Measurements from ENCODE around the gene GPR18.

The GPR18 gene

GRCh38 chr13:99218545-99218944 lies 39.6 kb downstream of the GPR18 start:
- Histone ChIP-seq H3K27ac (ENCODE audit: low read depth, low read length) (no peak overlapping the region), H3K9ac (ENCODE audit: low read length) (no peak overlapping the region), H3F3A (ENCODE audit: insufficient read depth) (peaks cover 4% of the 10 kb centered on the region; the same call in 1 of the 2 replicates), H3K9me2 (replicated peaks; ENCODE audit: insufficient read depth, low read length) (no peaks in the 10 kb centered on the region), H3K9me3 (ENCODE audit: insufficient read depth, low read length) (no peaks in the 10 kb centered on the region), H4K20me1 (ENCODE audit: low read depth, low read length) (peaks cover 21% of the 10 kb centered on the region), H3K79me2 (ENCODE audit: insufficient read depth, low read length) (peaks cover 79% of the 10 kb centered on the region), H3K4me3 (ENCODE audit: insufficient read depth, low read length, poor library complexity, severe bottlenecking) (no peak overlapping the region), H3K36me3 (ENCODE audit: low read length) (peaks cover 16% of the 10 kb centered on the region; the same call in 1 of the 2 replicates), H3K4me2 (ENCODE audit: low read depth, low read length, poor library complexity, severe bottlenecking) (no peak overlapping the region), H3K27me3 (ENCODE audit: low read length) (no peaks in the 10 kb centered on the region), H2AFZ (ENCODE audit: low read depth, low read length, severe bottlenecking) (no peak overlapping the region)
- TF ChIP-seq EZH2phosphoT487 (conservative IDR thresholded peaks at IDR 0.05; ENCODE audit: low read length): no peak
- TF ChIP-seq CTCF (IDR thresholded peaks at IDR 0.05; ENCODE audit: insufficient read depth, low read length, poor library complexity, severe bottlenecking): no peak

- Histone ChIP-seq H3K9ac (ENCODE audit: low read length) (no peak overlapping the region), H3K27me3 (ENCODE audit: low read length) (no peaks in the 10 kb centered on the region), H3K27ac (ENCODE audit: low read depth, low read length) (no peak overlapping the region), H3K36me3 (ENCODE audit: low read length) (peaks cover 14% of the 10 kb centered on the region; the same call in 1 of the 2 replicates), H3F3A (ENCODE audit: insufficient read depth) (peaks cover 4% of the 10 kb centered on the region; the same call in 1 of the 2 replicates), H3K9me3 (ENCODE audit: insufficient read depth, low read length) (no peaks in the 10 kb centered on the region), H2AFZ (ENCODE audit: low read depth, low read length, severe bottlenecking) (no peak overlapping the region), H4K20me1 (ENCODE audit: low read depth, low read length) (peaks cover 21% of the 10 kb centered on the region), H3K79me2 (ENCODE audit: insufficient read depth, low read length) (peaks cover 76% of the 10 kb centered on the region), H3K9me2 (replicated peaks; ENCODE audit: insufficient read depth, low read length) (no peaks in the 10 kb centered on the region), H3K4me3 (ENCODE audit: insufficient read depth, low read length, poor library complexity, severe bottlenecking) (no peak overlapping the region), H3K4me2 (ENCODE audit: low read depth, low read length, poor library complexity, severe bottlenecking) (no peak overlapping the region)
- TF ChIP-seq EZH2phosphoT487 (conservative IDR thresholded peaks at IDR 0.05; ENCODE audit: low read length) (no peak), CTCF (IDR thresholded peaks at IDR 0.05; ENCODE audit: insufficient read depth, low read length, poor library complexity, severe bottlenecking) (no peak)
These were observed 40.1 kb downstream of the GPR18 start for GRCh38 chr13:99218126-99218525.

- H3K9me2 ChIP-seq (replicated peaks; ENCODE audit: insufficient read depth, low read length): no peaks in the 10 kb centered on the region
- H3K27me3 ChIP-seq (ENCODE audit: low read length): no peaks in the 10 kb centered on the region
These were observed 40.6 kb downstream of the GPR18 start for GRCh38 chr13:99217461-99218110.

More at GRCh38 chr13:99217461-99218110, 40.6 kb downstream of the GPR18 start:
- Histone ChIP-seq H2AFZ (ENCODE audit: low read depth, low read length, severe bottlenecking) (no peak overlapping the region), H3F3A (ENCODE audit: insufficient read depth) (peaks cover 4% of the 10 kb centered on the region; the same call in 1 of the 2 replicates), H3K9me3 (ENCODE audit: insufficient read depth, low read length) (no peaks in the 10 kb centered on the region), H3K4me3 (ENCODE audit: insufficient read depth, low read length, poor library complexity, severe bottlenecking) (no peak overlapping the region), H3K36me3 (ENCODE audit: low read length) (peaks cover 10% of the 10 kb centered on the region; the same call in 1 of the 2 replicates), H3K9ac (ENCODE audit: low read length) (no peak overlapping the region), H4K20me1 (ENCODE audit: low read depth, low read length) (peaks cover 26% of the 10 kb centered on the region), H3K79me2 (ENCODE audit: insufficient read depth, low read length) (peaks cover 76% of the 10 kb centered on the region), H3K4me2 (ENCODE audit: low read depth, low read length, poor library complexity, severe bottlenecking) (no peak overlapping the region), H3K27ac (ENCODE audit: low read depth, low read length) (no peak overlapping the region)
- TF ChIP-seq EZH2phosphoT487 (conservative IDR thresholded peaks at IDR 0.05; ENCODE audit: low read length) (no peak), CTCF (IDR thresholded peaks at IDR 0.05; ENCODE audit: insufficient read depth, low read length, poor library complexity, severe bottlenecking) (no peak)
